Stimulated activated CD8-positive, alpha-beta memory T cell treated with anti-CD3 and anti-CD28 coated beads, Interleukin-4, amount 100 ng/mL, for 4 hours (primary cell): ENCODE results near the gene NCOA1.
"Not testable (repeated sequence)": the region's sequence is repeated elsewhere in the genome, so short reads cannot be mapped to it uniquely, and the experiment has no call there.

ENCODE experiments used
- DNase-seq, 2 donors: peaks; one replicate each; pipeline ENCODE4 v3.0.0-alpha.2; 2020; ENCODE audit warnings: low read depth in 2 of 2, low spot score in 1 of 2

Gene NCOA1

GRCh38 chr2:24474053-24474452, 17.0 kb upstream of the NCOA1 start:
- no peak for DNase-seq

- no peak for DNase-seq
Measured at GRCh38 chr2:24477229-24477628, 13.8 kb upstream of the NCOA1 start.

GRCh38 chr2:24478243-24478642, 12.8 kb upstream of the NCOA1 start:
- DNase-seq: no peak

- no peak for DNase-seq
Measured at GRCh38 chr2:24480245-24480644, 10.8 kb upstream of the NCOA1 start.

- no peak for DNase-seq
Measured at GRCh38 chr2:24482251-24482971, 8.6 kb upstream of the NCOA1 start.

DNA sequence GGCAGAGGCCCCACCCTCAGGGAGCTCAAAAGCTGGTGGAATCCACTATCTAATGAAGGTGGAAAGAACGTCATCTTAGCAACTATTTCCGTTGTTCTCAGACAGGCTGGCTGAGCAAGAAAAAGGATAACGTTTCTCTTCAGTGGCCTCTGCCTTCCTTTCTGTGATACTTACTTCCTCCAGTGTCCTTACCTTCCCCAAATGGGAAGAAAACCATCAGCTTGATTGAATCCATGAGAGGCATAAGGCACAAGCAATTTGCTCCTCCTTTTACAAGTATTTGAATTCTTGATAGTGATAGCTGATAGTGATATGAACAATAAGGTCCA, 8.1 kb upstream of the NCOA1 start:
- DNase-seq: no peak

- DNase-seq: not testable (repeated sequence)
Measured at GRCh38 chr2:24484677-24485076, 6.4 kb upstream of the NCOA1 start.

GRCh38 chr2:24485197-24485596, 5.9 kb upstream of the NCOA1 start:
- DNase-seq: no peak

- DNase-seq: no peak
Measured at GRCh38 chr2:24486636-24487205, 4.3 kb upstream of the NCOA1 start.

- DNase-seq: no peak
Measured at GRCh38 chr2:24489465-24490180, 1.4 kb upstream of the NCOA1 start.

DNA sequence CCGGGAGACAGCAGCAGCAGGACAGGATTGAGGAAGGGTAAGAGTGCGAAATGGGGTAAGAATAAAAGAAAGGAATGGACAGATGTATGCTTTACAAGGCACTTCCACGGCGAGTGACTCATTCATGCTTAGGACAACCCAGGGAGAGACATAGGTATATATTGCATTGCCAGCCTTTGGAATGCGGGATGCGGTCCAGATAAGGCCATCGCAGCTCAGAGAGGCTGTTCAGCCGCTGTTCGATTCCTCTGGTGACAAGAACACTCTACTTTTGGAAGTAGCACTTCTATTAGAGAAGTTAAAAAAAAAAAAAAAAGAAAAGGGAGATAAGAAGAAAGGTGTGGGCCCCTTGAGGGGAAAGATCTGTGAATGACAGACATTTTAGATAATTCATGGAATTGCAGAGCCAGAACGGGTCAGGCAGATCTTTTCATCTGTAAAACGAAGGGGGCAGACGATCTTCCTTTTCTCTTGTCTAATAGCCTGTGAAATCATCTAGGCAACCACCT, 819 bp upstream of the NCOA1 start:
- no peak for DNase-seq

GRCh38 chr2:24491542-24492420, 727 bp downstream of the NCOA1 start:
- DNase-seq: peak; percentile 3 to 24

DNA sequence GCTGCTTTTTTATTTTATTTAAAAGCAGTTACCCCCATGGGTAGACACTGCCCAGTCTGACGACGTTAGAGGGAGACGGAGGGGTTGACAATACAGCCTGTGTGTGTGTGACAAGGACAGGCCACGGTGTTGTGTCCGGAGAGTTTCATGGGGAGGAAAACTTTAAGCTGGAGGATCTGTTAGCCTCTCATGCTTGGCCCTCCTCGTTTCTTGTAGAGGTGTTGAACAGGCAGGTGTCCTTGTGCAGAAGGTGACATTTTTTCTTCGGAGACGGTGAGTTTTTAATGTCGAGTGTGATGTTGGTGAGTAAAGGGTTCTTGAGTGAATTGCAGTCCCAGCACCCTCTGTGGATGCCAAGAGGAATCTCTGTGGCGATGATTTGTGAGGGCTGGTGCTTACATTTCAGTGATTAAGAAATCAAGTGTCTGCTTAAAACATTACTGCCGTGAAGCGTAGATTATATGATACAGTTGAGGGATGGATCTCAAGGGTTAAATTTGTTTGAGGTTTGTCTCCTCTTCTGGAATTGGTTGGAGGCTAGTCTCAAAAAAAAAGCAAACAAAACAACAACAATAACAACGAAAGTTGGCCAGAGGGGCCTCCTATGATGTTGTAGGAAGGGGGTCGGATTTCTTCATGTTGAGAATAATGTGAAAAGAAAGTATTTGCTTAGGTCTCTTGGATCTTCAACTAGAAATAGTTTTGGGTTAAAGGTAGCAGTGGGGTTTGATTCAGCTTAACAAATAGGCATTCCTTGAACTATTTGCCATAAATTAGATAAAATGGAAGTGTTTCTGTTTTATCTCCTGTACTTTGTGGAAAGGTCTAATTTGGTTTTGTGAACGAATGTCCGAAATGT, 1.6 kb downstream of the NCOA1 start:
- DNase-seq: no peak

DNA sequence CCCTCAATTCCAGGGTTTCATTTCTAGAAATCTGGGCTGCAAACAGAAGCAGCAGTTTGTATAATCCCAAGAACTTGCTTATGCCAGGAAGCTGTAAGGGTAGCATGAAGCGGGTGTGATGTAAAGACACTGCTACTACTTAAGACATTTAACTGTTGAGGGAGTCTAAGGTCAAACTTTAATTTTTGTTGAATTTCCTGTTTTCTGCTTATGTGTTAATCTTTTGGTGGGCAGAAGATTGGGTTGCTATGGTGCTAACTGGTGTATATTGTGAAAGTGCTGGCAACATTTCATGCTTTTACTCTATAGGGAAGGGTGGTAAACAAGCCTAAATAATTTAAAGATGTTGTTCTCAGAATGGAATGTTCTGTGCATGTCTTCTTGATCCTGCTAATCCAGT, 2.7 kb downstream of the NCOA1 start:
- DNase-seq: no peak

DNA sequence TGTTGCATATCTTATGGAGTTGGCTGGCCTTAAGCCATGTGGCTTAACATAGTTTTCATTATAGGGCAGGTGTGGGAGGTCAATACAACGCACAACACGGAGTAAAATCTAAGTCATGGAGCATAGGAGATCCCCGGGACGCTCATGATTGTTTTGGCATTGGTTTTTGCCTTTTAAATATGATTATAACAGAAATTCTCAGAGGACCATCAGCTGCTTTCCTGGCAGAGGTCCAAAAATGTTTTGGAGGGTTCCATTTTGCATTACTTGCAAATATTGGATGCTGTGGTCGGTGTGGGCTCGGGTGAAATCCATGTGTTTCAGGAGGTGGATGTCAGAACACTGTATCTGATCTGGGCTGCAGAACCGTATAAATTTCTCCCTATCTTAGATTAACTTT, 3.4 kb downstream of the NCOA1 start:
- DNase-seq: no peak

DNA sequence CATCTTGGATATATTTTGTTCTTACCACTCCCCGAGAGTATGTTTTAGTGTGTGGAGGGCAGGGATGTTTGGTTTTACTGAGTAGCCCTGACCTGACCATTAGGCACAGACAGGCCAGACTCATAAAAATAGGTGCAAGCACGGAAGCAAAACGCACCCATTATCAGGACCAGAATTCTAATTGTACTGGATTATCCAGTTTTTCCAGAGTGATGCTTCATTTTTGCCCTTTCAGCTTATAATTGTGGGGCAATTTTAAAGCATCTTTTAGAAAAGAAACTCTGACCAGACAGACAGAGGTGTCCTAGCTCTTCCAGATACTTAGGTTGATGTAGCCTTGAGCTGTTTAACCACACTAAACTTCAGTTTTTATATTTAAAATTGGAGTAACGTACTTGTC, 4.4 kb downstream of the NCOA1 start:
- DNase-seq: no peak

- no peak for DNase-seq
Measured at GRCh38 chr2:24496959-24497358, 5.9 kb downstream of the NCOA1 start.

- DNase-seq: no peak
Measured at GRCh38 chr2:24497685-24498084, 6.6 kb downstream of the NCOA1 start.

- DNase-seq: no peak
Measured at GRCh38 chr2:24498121-24498520, 7.1 kb downstream of the NCOA1 start.

DNA sequence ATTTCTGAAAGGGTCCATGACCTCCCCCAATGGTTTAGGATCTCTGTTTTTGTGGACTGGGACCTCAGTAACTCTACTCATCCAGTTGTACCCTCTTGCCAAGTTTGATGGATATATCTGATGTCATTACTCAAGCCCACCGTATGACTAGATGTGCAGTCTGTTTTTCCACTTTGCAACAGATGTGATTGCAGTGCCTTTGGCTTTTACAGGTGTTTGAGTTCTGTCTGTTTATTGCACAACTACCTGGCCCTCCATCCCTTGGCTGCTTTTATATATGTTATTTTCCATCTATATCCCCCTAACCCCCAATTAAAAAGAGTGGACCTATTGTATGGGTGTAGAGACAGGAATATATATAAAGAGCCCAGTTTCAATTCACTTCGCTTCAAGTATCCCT, 10.8 kb downstream of the NCOA1 start:
- no peak for DNase-seq
